RWPE1 (cell line): ENCODE measurements around the gene EMC1.
"Not testable (repeated sequence)": the region's sequence is repeated elsewhere in the genome, so short reads cannot be mapped to it uniquely, and the experiment has no call there.

Source experiments
- CTCF ChIA-PET: fragments of 350-600 bp; sonication (Branson Sonifier 250); formaldehyde crosslinking; extraction: SDS; loops from one replicate; lab custom pipeline; 2021; lab: Yijun Ruan, JAX
- POLR2A ChIA-PET: fragments of 400-600 bp; formaldehyde crosslinking; extraction: SDS; loops from one replicate; lab custom pipeline; 2020; ENCODE audit warnings: antibody characterized with exemption; ENCODE audit not compliant: low non-redundant PET; lab: Yijun Ruan, JAX
- DNase-seq: peaks from one replicate; pipeline ENCODE4 v3.0.0; 2012; ENCODE audit warnings: low spot score
- H3K27ac ChIP-seq: fragments of 450-650 bp; 2 replicates; pipeline ENCODE4 v1.5.1; 2017
- TF ChIP-seq, protein P1 (sequence below): fragments of 450-650 bp; conservative IDR thresholded peaks from 2 replicates; pipeline ENCODE4 v1.5.1; 2017; ENCODE audit warnings: low read depth, mild to moderate bottlenecking

EMC1 gene

DNA sequence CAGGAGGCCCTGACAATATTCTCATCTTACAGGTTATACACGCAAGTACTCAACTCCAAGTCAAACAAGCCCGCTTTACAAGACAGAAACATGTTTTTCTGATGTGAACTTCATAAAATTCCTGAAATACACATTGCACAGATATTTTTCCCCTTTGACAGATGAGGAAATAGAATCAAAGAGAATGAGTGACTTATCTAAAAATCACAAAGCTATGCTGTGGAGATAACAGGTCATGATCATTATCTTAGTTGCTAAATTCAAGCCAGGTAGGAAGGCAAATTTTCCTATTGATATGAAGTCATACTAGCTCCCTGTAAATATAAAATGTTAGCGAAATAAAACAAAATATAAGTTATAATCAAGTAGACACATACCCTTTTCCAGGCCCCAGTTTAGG is 59.5 kb downstream of the EMC1 start:
- CTCF ChIA-PET: no interaction called here
- DNase-seq: no peak
- TF ChIP-seq, protein P1, sequence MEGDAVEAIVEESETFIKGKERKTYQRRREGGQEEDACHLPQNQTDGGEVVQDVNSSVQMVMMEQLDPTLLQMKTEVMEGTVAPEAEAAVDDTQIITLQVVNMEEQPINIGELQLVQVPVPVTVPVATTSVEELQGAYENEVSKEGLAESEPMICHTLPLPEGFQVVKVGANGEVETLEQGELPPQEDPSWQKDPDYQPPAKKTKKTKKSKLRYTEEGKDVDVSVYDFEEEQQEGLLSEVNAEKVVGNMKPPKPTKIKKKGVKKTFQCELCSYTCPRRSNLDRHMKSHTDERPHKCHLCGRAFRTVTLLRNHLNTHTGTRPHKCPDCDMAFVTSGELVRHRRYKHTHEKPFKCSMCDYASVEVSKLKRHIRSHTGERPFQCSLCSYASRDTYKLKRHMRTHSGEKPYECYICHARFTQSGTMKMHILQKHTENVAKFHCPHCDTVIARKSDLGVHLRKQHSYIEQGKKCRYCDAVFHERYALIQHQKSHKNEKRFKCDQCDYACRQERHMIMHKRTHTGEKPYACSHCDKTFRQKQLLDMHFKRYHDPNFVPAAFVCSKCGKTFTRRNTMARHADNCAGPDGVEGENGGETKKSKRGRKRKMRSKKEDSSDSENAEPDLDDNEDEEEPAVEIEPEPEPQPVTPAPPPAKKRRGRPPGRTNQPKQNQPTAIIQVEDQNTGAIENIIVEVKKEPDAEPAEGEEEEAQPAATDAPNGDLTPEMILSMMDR: no peak
- no peak overlapping the region for H3K27ac ChIP-seq
- POLR2A ChIA-PET: no interaction called here

DNA sequence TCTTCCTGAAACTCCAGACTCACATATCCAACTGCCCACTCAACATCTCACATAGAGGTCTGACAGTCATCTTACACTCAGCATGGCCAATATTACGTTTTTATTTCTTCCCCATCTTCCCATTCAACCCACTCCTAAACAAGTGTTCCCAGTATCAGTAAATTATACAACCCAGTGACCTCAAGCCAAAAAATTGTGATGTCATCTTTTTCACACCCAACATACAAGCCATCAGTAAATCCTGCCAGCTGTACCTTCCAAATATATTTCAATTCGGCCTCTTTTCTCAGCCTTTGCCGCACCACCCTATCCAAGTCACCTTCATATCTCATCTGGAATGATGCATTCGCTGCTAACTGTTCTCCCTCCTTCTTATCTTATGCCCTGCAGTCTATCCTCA is 60.9 kb downstream of the EMC1 start:
- TF ChIP-seq, protein P1: no peak
- H3K27ac ChIP-seq: no peak overlapping the region
- ChIA-PET CTCF (no interaction called here), POLR2A (no interaction called here)
- no peak for DNase-seq

DNA sequence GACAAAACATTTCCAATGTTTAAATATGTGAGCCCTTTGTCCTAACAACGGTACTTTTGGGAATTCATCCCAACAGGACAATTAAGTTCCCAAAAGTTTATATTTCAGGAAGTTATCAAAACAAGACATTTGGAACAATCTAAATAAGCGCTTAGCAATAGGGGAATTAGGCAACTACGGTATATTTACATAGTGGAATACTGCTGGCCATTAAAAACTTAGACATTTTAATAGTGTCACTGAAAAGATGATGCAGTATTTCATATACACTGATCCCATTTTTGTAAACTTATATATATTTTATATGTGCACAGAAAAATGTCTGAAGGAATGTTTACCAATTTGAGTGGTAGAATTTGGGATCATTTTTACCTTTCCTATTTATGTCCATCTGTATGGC is 62.1 kb downstream of the EMC1 start:
- ChIA-PET CTCF (no interaction called here), POLR2A (no interaction called here)
- DNase-seq: no peak
- no peak overlapping the region for H3K27ac ChIP-seq
- TF ChIP-seq, protein P1: no peak

DNA sequence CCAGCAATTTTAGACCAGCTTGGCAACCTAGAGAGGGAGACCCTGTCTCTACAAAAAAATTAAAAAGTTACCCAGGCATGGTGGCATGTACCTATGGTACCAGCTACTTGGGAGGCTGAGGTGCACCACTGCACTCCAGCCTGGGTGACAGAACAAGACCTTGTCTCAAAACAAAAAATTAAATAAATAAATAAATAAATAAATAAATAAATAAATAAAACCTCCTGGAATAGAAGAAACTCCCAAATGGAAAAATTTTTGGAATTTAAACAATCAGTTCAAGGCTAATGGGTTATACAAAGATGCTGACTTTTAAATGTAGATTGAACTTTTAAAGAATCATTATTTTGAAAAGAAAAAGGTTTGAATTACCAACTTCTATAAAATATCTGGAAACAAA is 63.5 kb downstream of the EMC1 start:
- TF ChIP-seq, protein P1: no peak
- no peak for DNase-seq
- ChIA-PET POLR2A (no interaction called here), CTCF (no interaction called here)
- H3K27ac ChIP-seq: no peak overlapping the region

DNA sequence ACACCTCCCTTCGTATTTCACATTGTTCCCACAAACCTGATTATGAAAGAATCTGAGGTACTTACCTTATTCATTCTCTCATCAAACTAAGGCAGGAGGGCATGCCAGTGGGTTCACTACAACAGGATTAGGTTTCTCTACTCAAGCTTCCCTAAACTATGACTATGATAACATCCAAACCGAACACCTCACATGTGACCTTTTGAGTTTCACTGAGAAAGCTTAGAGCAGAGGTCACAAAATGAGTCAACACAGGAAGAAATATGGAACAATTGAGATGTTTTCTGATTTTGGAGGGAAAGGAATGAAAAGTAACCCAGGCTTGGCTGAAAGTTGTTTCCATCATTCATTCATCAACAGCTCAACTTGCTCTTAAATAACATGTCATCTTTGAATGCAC is 65.3 kb downstream of the EMC1 start:
- ChIA-PET CTCF (no interaction called here), POLR2A (no interaction called here)
- TF ChIP-seq, protein P1: no peak
- no peak overlapping the region for H3K27ac ChIP-seq
- no peak for DNase-seq

DNA sequence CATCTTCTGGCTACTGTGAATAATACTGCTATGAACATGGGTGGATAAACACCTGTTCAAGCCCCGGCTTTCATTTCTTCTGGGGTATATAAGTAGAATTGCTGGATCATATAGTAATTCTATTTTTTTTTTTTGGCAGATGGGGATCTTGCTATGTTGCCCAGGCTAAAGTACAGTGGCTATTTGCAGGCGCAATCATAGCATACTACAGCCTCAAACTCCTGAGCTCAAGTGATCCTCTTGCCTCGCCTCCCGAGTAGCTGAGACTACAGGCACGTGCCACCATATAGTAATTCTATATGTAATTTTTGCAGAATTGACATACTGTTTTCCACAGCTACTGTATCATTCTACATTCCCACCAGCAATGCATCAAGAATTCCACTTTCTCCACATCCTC is 69.1 kb downstream of the EMC1 start:
- no peak overlapping the region for H3K27ac ChIP-seq

DNA sequence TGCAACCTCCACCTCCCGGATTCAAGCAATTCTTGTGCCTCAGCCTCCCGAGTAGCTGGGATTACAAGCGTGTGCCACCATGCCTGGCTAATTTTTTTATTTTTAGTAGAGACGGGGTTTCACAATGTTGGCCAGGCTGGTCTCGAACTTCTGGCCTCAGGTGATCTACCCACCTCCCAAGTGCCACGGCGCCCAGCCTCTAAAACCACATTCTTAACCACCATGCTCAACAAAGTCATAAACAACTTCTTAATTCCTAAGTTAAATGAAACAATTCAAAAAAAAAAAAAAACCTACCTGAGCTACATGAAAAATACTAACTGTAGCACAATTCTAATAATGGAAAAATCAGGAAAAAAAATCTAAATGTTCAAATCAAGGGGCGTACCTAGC is 71.1 kb downstream of the EMC1 start:
- POLR2A ChIA-PET, DNase-seq, CTCF ChIA-PET: not testable (repeated sequence)

More for the DNA sequence above, 69.1 kb downstream of the EMC1 start:
- TF ChIP-seq, protein P1: no peak
- CTCF ChIA-PET: no interaction called here
- POLR2A ChIA-PET: no interaction called here
- no peak for DNase-seq

More for the DNA sequence above, 71.1 kb downstream of the EMC1 start:
- not testable (repeated sequence) for H3K27ac ChIP-seq
